IMR-90 (cell line): ENCODE measurements around the gene NKRF. TPM values are rescaled to one million over a fixed set of nuclear protein-coding genes. Genes with fewer than 3 reads are reported as not detected.

Experiments
- ATAC-seq: fragments of 200-7000 bp; cut with Tn5 transposase; 2 replicates; pipeline ENCODE4 v1.9.1; 2020; ENCODE audit warnings: low read depth, mild to moderate bottlenecking, moderate library complexity
- BruUV-seq: library from RNA; stranded (reverse); fragments of 400-500 nt; replicated peaks from 2 replicates; lab custom pipeline; 2021; lab: Mats Ljungman, UMichigan
- CTCF ChIA-PET: fragments of 300-600 bp; formaldehyde crosslinking; extraction: SDS; loops from one replicate; lab custom pipeline; 2021; ENCODE audit warnings: antibody characterized with exemption; lab: Yijun Ruan, JAX
- POLR2A ChIA-PET: fragments of 300-600 bp; sonication (Branson Sonifier 250); formaldehyde crosslinking; loops from one replicate; lab custom pipeline; 2022; ENCODE audit warnings: antibody characterized with exemption; ENCODE audit not compliant: unreplicated experiment; lab: Charles Lee
- DNase-seq: peaks from one replicate; pipeline ENCODE4 v3.0.0; 2013
- H2AFZ ChIP-seq: replicated peaks from 2 replicates; pipeline ENCODE3; 2013; ENCODE audit warnings: low read length, mild to moderate bottlenecking; ENCODE audit not compliant: poor library complexity
- H2AK5ac ChIP-seq: 2 replicates; pipeline ENCODE4 v1.6.1; 2013; ENCODE audit warnings: low read depth, low read length, inconsistent platforms
- H2AK9ac ChIP-seq: replicated peaks from 2 replicates; pipeline ENCODE3; 2013; ENCODE audit warnings: mild to moderate bottlenecking, low read depth, low read length, moderate library complexity; ENCODE audit not compliant: poor library complexity
- H2BK120ac ChIP-seq: 2 replicates; pipeline ENCODE4 v1.6.1; 2013; ENCODE audit warnings: low read depth, low read length, inconsistent platforms
- H2BK15ac ChIP-seq: 3 replicates; pipeline ENCODE4 v1.6.1; 2013; ENCODE audit warnings: low read depth, low read length, inconsistent platforms
- H2BK20ac ChIP-seq: 2 replicates; pipeline ENCODE4 v1.6.1; 2013; ENCODE audit warnings: low read depth, mild to moderate bottlenecking, inconsistent platforms, low read length, moderate library complexity
- H2BK5ac ChIP-seq: 2 replicates; pipeline ENCODE4 v1.6.1; 2013; ENCODE audit warnings: mild to moderate bottlenecking, low read depth, low read length, inconsistent platforms; ENCODE audit not compliant: poor library complexity, severe bottlenecking
- H3K14ac ChIP-seq: replicated peaks from 2 replicates; pipeline ENCODE4 v1.6.1; 2013; ENCODE audit warnings: low read depth, low read length, inconsistent platforms
- H3K18ac ChIP-seq: 2 replicates; pipeline ENCODE4 v1.6.1; 2013; ENCODE audit warnings: low read depth, low read length, control low read depth
- H3K23ac ChIP-seq: 2 replicates; pipeline ENCODE4 v1.6.1; 2013; ENCODE audit warnings: low read depth, low read length, inconsistent platforms
- H3K27ac ChIP-seq: 2 replicates; pipeline ENCODE4 v1.5.1; 2013; ENCODE audit warnings: mild to moderate bottlenecking, control low read depth, low read length; ENCODE audit not compliant: insufficient read depth
- H3K27me3 ChIP-seq: 2 replicates; pipeline ENCODE4 v1.6.1; 2013; ENCODE audit warnings: low read length; ENCODE audit not compliant: control insufficient read depth, insufficient read depth
- H3K36me3 ChIP-seq: 2 replicates; pipeline ENCODE4 v1.6.1; 2013; ENCODE audit warnings: low read length, mixed read lengths; ENCODE audit not compliant: control insufficient read depth, insufficient read depth
- H3K4ac ChIP-seq: 2 replicates; pipeline ENCODE4 v1.6.1; 2013; ENCODE audit warnings: low read depth, low read length, inconsistent platforms
- H3K4me1 ChIP-seq: 2 replicates; pipeline ENCODE4 v1.6.1; 2013; ENCODE audit warnings: low read length, mixed read lengths; ENCODE audit not compliant: control insufficient read depth, insufficient read depth
- H3K4me2 ChIP-seq: 2 replicates; pipeline ENCODE4 v1.6.1; 2013; ENCODE audit warnings: low read depth, mild to moderate bottlenecking, control low read depth, low read length, moderate library complexity
- H3K4me3 ChIP-seq: 2 replicates; pipeline ENCODE4 v1.5.1; 2013; ENCODE audit warnings: low read depth, mild to moderate bottlenecking, control low read depth, low read length, moderate library complexity; ENCODE audit not compliant: insufficient read depth
- H3K56ac ChIP-seq: 2 replicates; pipeline ENCODE4 v1.6.1; 2013; ENCODE audit warnings: low read length, inconsistent platforms; ENCODE audit not compliant: insufficient read depth; ENCODE audit errors: extremely low read depth
- H3K79me1 ChIP-seq, 2 experiments: 2 replicates each; pipeline ENCODE4 v1.6.1; 2013; ENCODE audit warnings: low read length in 2 of 2, inconsistent platforms in 1 of 2, low read depth in 1 of 2
- H3K9ac ChIP-seq: 2 replicates; pipeline ENCODE4 v1.6.1; 2013; ENCODE audit warnings: low read depth, low read length, control low read depth
- H3K9me1 ChIP-seq: 2 replicates; pipeline ENCODE4 v1.6.1; 2013; ENCODE audit warnings: low read length, inconsistent platforms; ENCODE audit not compliant: insufficient read depth
- H3K9me3 ChIP-seq: 2 replicates; pipeline ENCODE4 v1.6.1; 2013; ENCODE audit warnings: low read length; ENCODE audit not compliant: control insufficient read depth, insufficient read depth
- H4K20me1 ChIP-seq: 2 replicates; pipeline ENCODE4 v1.6.1; 2013; ENCODE audit warnings: low read length, inconsistent platforms; ENCODE audit not compliant: insufficient read depth
- H4K5ac ChIP-seq: 2 replicates; pipeline ENCODE4 v1.6.1; 2013; ENCODE audit warnings: mild to moderate bottlenecking, low read depth, low read length, control low read depth
- H4K8ac ChIP-seq, 2 experiments: 2 replicates each; pipeline ENCODE4 v1.6.1; 2013; ENCODE audit warnings: low read depth in 2 of 2, low read length in 2 of 2, control low read depth in 1 of 2, inconsistent platforms in 1 of 2
- H4K91ac ChIP-seq: 2 replicates; pipeline ENCODE4 v1.6.1; 2013; ENCODE audit warnings: low read depth, low read length, inconsistent platforms; ENCODE audit not compliant: insufficient read depth
- BHLHE40 ChIP-seq: fragments of 150-350 bp; IDR thresholded peaks from 2 replicates; pipeline ENCODE4 v1.6.1; 2016; ENCODE audit warnings: mild to moderate bottlenecking, low read depth, low read length
- CEBPB ChIP-seq: IDR thresholded peaks from 2 replicates; pipeline ENCODE4 v1.6.1; 2012; ENCODE audit warnings: low read depth, low read length, improper control_type of control experiment
- CHD1 ChIP-seq: IDR thresholded peaks from 2 replicates; pipeline ENCODE4 v1.6.1; 2012; ENCODE audit warnings: low read depth, low read length, improper control_type of control experiment
- CTCF ChIP-seq: conservative IDR thresholded peaks from 2 replicates; pipeline ENCODE4 v1.5.1; 2012; ENCODE audit warnings: mild to moderate bottlenecking, low read depth, low read length, improper control_type of control experiment
- MAFK ChIP-seq: IDR thresholded peaks from 2 replicates; pipeline ENCODE4 v1.6.1; 2012; ENCODE audit warnings: low read depth, low read length, improper control_type of control experiment
- MXI1 ChIP-seq: IDR thresholded peaks from 2 replicates; pipeline ENCODE4 v1.6.1; 2012; ENCODE audit warnings: low read depth, mild to moderate bottlenecking, low read length, moderate library complexity, borderline replicate concordance
- NFE2L2 ChIP-seq: fragments of 150-350 bp; IDR thresholded peaks from 2 replicates; pipeline ENCODE4 v1.6.1; 2016; ENCODE audit warnings: low read depth, mild to moderate bottlenecking, low read length
- POLR2A ChIP-seq: IDR thresholded peaks from 2 replicates; pipeline ENCODE4 v1.6.1; 2012; ENCODE audit warnings: mild to moderate bottlenecking, low read depth, low read length
- RAD21 ChIP-seq: IDR thresholded peaks from 2 replicates; pipeline ENCODE4 v1.6.1; 2012; ENCODE audit warnings: low read length, improper control_type of control experiment
- RFX5 ChIP-seq: IDR thresholded peaks from 2 replicates; pipeline ENCODE4 v1.8.0; 2012; ENCODE audit warnings: low read depth, mild to moderate bottlenecking, low read length, moderate library complexity
- WGBS, 2 experiments: methylation state at CpG; one replicate each; pipeline versions ENCODE4 v1.1.5 to v1.1.7; 2013; ENCODE audit warnings: missing lambda C conversion rate in 2 of 2; ENCODE audit not compliant: insufficient read length in 1 of 2; ENCODE audit errors: extremely low coverage in 2 of 2; 5-methylcytosine and 5-hydroxymethylcytosine counted together
- dilution Hi-C: fragments of 300-500 bp; cut with HindIII; formaldehyde crosslinking; loops from one replicate; pipeline ENCODE4 v1.14.3; 2018; ENCODE audit warnings: low sequenced_read_pairs; ENCODE audit not compliant: unreplicated experiment
- in situ Hi-C: fragments of 300-500 bp; cut with MboI; formaldehyde crosslinking; loops from 3 replicates; pipeline ENCODE4 v1.14.3; 2019; ENCODE audit warnings: low sequenced_read_pairs, inconsistent platforms, mixed read lengths
- intact Hi-C: fragments of 100-400 bp; cut with micrococcal nuclease; formaldehyde crosslinking; loops from 2 replicates; pipeline ENCODE4 v1.10.0; 2022
- polyA plus RNA-seq, 3 experiments: library from polyadenylated mRNA; depleted of rRNA; stranded (reverse); fragments of >200 nt; gene quantifications; 2 replicates each; pipeline ENCODE4 v1.2.3, GENCODE V29; 2012; ENCODE audit warnings: low replicate concordance in 1 of 3
- total RNA-seq: library from RNA; depleted of rRNA; stranded (reverse); fragments of >200 nt; gene quantifications from 2 replicates; pipeline ENCODE4 v1.2.3, GENCODE V29; 2012

Gene NKRF
- total and polyA plus RNA-seq, 2 of the 4 experiments (the other 2 are of a cell fraction) = 2.2 to 4.1 TPM

GRCh38 chrX:119624951-119625668, 18.9 kb upstream of the NKRF start:
- no peaks in the 10 kb centered on the region for H3K4me1 ChIP-seq
- no peak overlapping the region for H2BK15ac ChIP-seq
- dilution Hi-C loops (no loop called here), in situ Hi-C loops (no loop called here), intact Hi-C loops (no loop called here)
- H2AK9ac ChIP-seq = no peak overlapping the region
- H3K23ac ChIP-seq = no peak overlapping the region
- no peak overlapping the region for H2BK20ac ChIP-seq
- no peak overlapping the region for H3K18ac ChIP-seq
- ATAC-seq = no peak
- no peak overlapping the region for H4K8ac ChIP-seq
- no peak overlapping the region for H3K4ac ChIP-seq
- BruUV-seq = no TSS peak
- H2AFZ ChIP-seq = no peak overlapping the region
- ChIA-PET CTCF (no interaction called here), POLR2A (no interaction called here)
- TF ChIP-seq CEBPB = no peak
- no peak for TF ChIP-seq RFX5
- no peak for TF ChIP-seq CHD1
- TF ChIP-seq RAD21 = no peak
- no peak for TF ChIP-seq POLR2A
- TF ChIP-seq CTCF = no peak
- no peak for TF ChIP-seq MXI1
- no peak for TF ChIP-seq NFE2L2
- TF ChIP-seq BHLHE40 = no peak
- TF ChIP-seq MAFK = no peak
- no peaks in the 10 kb centered on the region for H3K9me3 ChIP-seq
- WGBS, 2 experiments = no CpG with 5 or more reads among the region's 10 CpGs
- H3K4me2 ChIP-seq = no peak overlapping the region
- no peak overlapping the region for H3K56ac ChIP-seq
- H3K9ac ChIP-seq = no peak overlapping the region
- no peak overlapping the region for H4K91ac ChIP-seq
- no peaks in the 10 kb centered on the region for H4K20me1 ChIP-seq
- H3K9me1 ChIP-seq = no peaks in the 10 kb centered on the region
- H3K79me1 ChIP-seq = no peaks in the 10 kb centered on the region
- DNase-seq = no peak
- H3K36me3 ChIP-seq = peaks cover 2% of the 10 kb centered on the region; the same call in 1 of the 2 replicates
- no peak overlapping the region for H3K27ac ChIP-seq
- no peak overlapping the region for H2BK120ac ChIP-seq
- H2AK5ac ChIP-seq = no peak overlapping the region
- no peak overlapping the region for H2BK5ac ChIP-seq
- H3K4me3 ChIP-seq = no peak overlapping the region
- no peaks in the 10 kb centered on the region for H3K27me3 ChIP-seq
- H4K5ac ChIP-seq = no peak overlapping the region
- H3K14ac ChIP-seq = no peak overlapping the region
